ENCODE measurements around the gene NFIA. TPM values are rescaled to one million over a fixed set of nuclear protein-coding genes. Genes with fewer than 3 reads are reported as not detected.

NFIA gene
- total and polyA plus RNA-seq, 2 of the 13 experiments (the other 11 are each of a cell fraction or from before 2014, with no cell fraction given): 14.7 to 28.5 TPM

- peak; percentile 37; the same call in 1 of the 2 replicates for TF ChIP-seq ZNF646 (CRISPR knock-in tag; IDR thresholded peaks at IDR 0.05)
- no peak for TF ChIP-seq ELF3 (CRISPR knock-in tag; IDR thresholded peaks at IDR 0.05)
- TF ChIP-seq TERF1 (CRISPR knock-in tag; IDR thresholded peaks at IDR 0.05): no peak
- TF ChIP-seq MTF2 (CRISPR knock-in tag; IDR thresholded peaks at IDR 0.05; ENCODE audit: borderline replicate concordance): no peak
- no peak for TF ChIP-seq RNF219 (CRISPR knock-in tag; IDR thresholded peaks at IDR 0.05)
- TF ChIP-seq ZNF569 (CRISPR knock-in tag; IDR thresholded peaks at IDR 0.05; ENCODE audit: borderline replicate concordance): no peak
- TF ChIP-seq ZBTB10 (CRISPR knock-in tag; IDR thresholded peaks at IDR 0.05; ENCODE audit: borderline replicate concordance): no peak
- TF ChIP-seq ESRRA (CRISPR knock-in tag; IDR thresholded peaks at IDR 0.05; ENCODE audit: low read depth): no peak
- peak; percentile 66 for TF ChIP-seq PAXIP1 (CRISPR knock-in tag; conservative IDR thresholded peaks at IDR 0.05)
- TF ChIP-seq ASH2L (IDR thresholded peaks at IDR 0.05; ENCODE audit: insufficient read length, low read depth, low read length): peak; percentile 44
Measured at GRCh38 chr1:61337981-61338848, 255.9 kb downstream of the NFIA start (continued).
